Uterus (tissue), 4 donors: Measurements from ENCODE around the gene MCTP1. TPM values are rescaled to one million over a fixed set of nuclear protein-coding genes. Genes with fewer than 3 reads are reported as not detected.

Experiments
- DNase-seq, 2 donors: peaks; one replicate each; pipeline ENCODE4 v3.0.0-alpha.2; 2019 to 2020
- H3K27ac ChIP-seq, 2 donors: fragments of 200-600 bp; sonication (generic); 1 replicate in 1 of 2; 2 replicates in 1 of 2; pipeline ENCODE4 v1.5.1; 2016 to 2018
- H3K27me3 ChIP-seq, 2 donors: fragments of 200-600 bp; sonication (generic); one replicate each; pipeline ENCODE4 v1.5.1; 2018 to 2019; ENCODE audit warnings: control low read depth in 1 of 2
- H3K36me3 ChIP-seq, 2 donors: fragments of 200-600 bp; sonication (generic); one replicate each; pipeline ENCODE4 v1.5.1; 2019; ENCODE audit warnings: control low read depth in 1 of 2
- H3K4me1 ChIP-seq, 2 donors: fragments of 200-600 bp; sonication (generic); one replicate each; pipeline ENCODE4 v1.5.1; 2018 to 2019; ENCODE audit warnings: control low read depth in 1 of 2
- H3K4me3 ChIP-seq, 2 donors: fragments of 200-600 bp; sonication (generic); 1 replicate in 1 of 2; 2 replicates in 1 of 2; pipeline ENCODE4 v1.5.1; 2018 to 2019; ENCODE audit warnings: mild to moderate bottlenecking in 1 of 2
- H3K9me3 ChIP-seq, 2 donors: fragments of 200-600 bp; sonication (generic); one replicate each; pipeline ENCODE4 v1.5.1; 2019; ENCODE audit warnings: control low read depth in 1 of 2
- POLR2A ChIP-seq, 2 donors: fragments of 450-650 bp; IDR thresholded peaks; one replicate each; pipeline ENCODE4 v1.6.1; 2016; ENCODE audit warnings: antibody characterized with exemption in 2 of 2, mild to moderate bottlenecking in 1 of 2, moderate library complexity in 1 of 2
- intact Hi-C: fragments of 100-400 bp; cut with DNase I; formaldehyde crosslinking; loops from one replicate; pipeline ENCODE4 v1.15.1; 2023; ENCODE audit warnings: low total_unique reads
- total RNA-seq, 4 donors: library from RNA; depleted of rRNA in 3 of 4; stranded (reverse); fragments of >200 nt in 3 of 4; gene quantifications; one replicate each; pipeline versions ENCODE4 v1.1.0 to v1.2.4, GENCODE V29; 2014 to 2023
- TF ChIP-seq, protein P1 (sequence below), 4 experiments: fragments of 200-600 bp in 2 of 4; fragments of 450-650 bp in 2 of 4; sonication (generic) in 2 of 4; IDR thresholded peaks; one replicate each; pipeline ENCODE4 v1.5.1; 2016 to 2019; ENCODE audit warnings: antibody characterized with exemption in 4 of 4, mild to moderate bottlenecking in 2 of 4, moderate library complexity in 1 of 4
- donor health status: DM: yes; HTN: yes; CAD: no.

MCTP1 gene
- total RNA-seq, 4 donors from 2014 or later, result 25.3 to 114 (median 27.6) TPM

DNA sequence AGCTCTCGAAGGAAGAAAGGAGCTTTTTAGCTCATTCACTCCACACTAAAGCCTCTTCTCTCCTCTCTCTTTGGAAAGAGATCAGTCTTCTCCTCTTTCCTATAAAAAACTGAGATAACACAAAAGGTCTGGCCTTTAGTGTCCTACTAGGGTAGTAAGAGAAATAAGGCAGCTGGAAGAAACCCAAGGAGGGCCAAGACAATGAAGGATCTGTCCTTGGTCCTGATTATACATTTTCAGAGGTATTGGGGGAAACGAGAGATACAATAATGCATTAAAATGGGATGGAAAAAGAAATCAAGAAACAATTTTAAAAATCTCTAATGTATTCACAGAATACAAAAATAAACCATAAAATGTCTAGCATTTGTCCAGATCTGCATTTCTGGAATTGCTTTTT lies 482.4 kb downstream of the MCTP1 start:
- Histone ChIP-seq H3K9me3 (no peaks in the 10 kb centered on the region), H3K4me1 (no peaks in the 10 kb centered on the region), H3K4me3 (no peak overlapping the region), H3K27me3 (no peaks in the 10 kb centered on the region), H3K36me3 (no peaks in the 10 kb centered on the region), H3K27ac (no peak overlapping the region)
- intact Hi-C loops, result no loop called here
- DNase-seq, result no peak
- no peak for TF ChIP-seq POLR2A (IDR thresholded peaks at IDR 0.05)
- TF ChIP-seq, protein P1, sequence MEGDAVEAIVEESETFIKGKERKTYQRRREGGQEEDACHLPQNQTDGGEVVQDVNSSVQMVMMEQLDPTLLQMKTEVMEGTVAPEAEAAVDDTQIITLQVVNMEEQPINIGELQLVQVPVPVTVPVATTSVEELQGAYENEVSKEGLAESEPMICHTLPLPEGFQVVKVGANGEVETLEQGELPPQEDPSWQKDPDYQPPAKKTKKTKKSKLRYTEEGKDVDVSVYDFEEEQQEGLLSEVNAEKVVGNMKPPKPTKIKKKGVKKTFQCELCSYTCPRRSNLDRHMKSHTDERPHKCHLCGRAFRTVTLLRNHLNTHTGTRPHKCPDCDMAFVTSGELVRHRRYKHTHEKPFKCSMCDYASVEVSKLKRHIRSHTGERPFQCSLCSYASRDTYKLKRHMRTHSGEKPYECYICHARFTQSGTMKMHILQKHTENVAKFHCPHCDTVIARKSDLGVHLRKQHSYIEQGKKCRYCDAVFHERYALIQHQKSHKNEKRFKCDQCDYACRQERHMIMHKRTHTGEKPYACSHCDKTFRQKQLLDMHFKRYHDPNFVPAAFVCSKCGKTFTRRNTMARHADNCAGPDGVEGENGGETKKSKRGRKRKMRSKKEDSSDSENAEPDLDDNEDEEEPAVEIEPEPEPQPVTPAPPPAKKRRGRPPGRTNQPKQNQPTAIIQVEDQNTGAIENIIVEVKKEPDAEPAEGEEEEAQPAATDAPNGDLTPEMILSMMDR (IDR thresholded peaks at IDR 0.05), result no peak

DNA sequence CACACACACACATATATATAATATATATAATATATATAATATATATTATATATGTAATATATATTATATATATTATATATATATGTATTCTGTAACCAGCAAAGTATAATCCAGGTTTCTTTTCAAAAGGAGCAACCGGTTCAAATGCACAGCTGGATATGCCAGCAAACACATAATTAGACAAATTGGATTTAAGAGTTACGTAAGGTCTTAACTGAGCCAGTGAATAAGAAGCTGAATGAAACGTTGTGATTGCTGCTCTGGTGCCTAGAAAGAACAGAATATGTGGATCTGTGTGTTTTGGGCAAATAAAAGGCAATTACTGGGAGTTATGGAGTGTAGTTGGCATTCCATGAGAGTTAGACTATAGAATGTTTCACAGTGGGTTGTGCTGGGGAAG lies 488.3 kb downstream of the MCTP1 start:
- Histone ChIP-seq H3K4me3 (no peak overlapping the region), H3K36me3 (no peaks in the 10 kb centered on the region), H3K27me3 (no peaks in the 10 kb centered on the region), H3K4me1 (no peaks in the 10 kb centered on the region), H3K9me3 (no peaks in the 10 kb centered on the region), H3K27ac (no peak overlapping the region)
- DNase-seq, result no peak
- intact Hi-C loops, result no loop called here
- TF ChIP-seq, protein P1 (IDR thresholded peaks at IDR 0.05), result no peak
- no peak for TF ChIP-seq POLR2A (IDR thresholded peaks at IDR 0.05)

DNA sequence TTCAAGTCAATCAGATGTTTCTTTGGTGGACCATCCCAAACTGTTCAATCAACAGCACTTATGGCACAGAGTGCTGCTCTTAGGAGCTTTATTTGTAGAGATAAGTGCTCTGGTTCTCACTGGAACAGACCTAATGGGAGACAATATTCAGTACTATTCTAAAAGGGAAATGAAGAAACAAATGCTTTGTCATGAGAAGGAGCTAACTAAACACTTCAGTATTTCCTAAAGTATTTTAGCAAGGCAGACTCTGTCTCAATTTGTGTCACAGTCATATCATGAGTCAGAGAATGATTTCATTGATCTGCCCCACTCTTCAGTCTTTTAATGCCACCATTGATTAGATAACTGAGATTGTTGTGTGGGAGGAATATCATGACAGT lies 491.1 kb downstream of the MCTP1 start:
- Histone ChIP-seq H3K27ac (no peak overlapping the region), H3K4me1 (no peaks in the 10 kb centered on the region), H3K9me3 (no peaks in the 10 kb centered on the region), H3K27me3 (no peaks in the 10 kb centered on the region), H3K36me3 (no peaks in the 10 kb centered on the region), H3K4me3 (no peak overlapping the region)
- intact Hi-C loops, result no loop called here
- DNase-seq, result no peak
- TF ChIP-seq, protein P1 (IDR thresholded peaks at IDR 0.05), result no peak
- no peak for TF ChIP-seq POLR2A (IDR thresholded peaks at IDR 0.05)

DNA sequence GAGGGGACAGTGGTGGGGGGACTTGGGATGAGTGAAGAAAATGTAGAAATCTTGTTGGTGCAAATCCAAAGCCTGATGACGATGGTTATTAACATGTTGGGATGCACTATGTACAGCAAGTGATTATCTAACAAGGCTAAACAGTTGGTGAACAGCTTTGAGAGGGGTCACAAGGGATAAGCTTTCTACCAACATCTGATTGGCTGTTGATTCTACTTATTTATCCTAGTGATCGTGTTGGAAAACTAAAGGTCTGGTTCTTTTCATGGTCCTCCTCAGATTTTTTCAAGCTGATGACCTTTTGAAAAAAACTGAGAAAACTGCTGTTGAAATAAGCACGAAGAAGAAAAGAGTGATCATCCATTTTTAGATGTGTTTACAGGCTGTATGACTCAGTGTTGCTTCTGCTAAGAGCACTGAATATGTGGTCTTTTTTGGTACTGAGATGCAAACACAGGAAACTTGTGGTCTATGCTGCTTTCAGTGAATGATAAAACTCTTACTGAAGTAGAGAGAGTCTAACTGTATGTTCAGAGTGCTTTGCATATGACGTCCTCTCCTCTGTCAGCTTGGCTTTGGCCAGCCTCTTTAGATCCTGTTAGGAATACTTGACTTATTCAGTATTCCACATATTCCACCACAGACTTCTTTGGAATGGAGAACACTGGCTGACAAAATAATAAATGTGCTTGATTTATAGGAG lies 491.6 kb downstream of the MCTP1 start:
- Histone ChIP-seq H3K27ac (no peak overlapping the region), H3K9me3 (no peaks in the 10 kb centered on the region), H3K36me3 (no peaks in the 10 kb centered on the region), H3K4me3 (no peak overlapping the region), H3K27me3 (no peaks in the 10 kb centered on the region), H3K4me1 (no peaks in the 10 kb centered on the region)
- TF ChIP-seq POLR2A (IDR thresholded peaks at IDR 0.05), result no peak
- TF ChIP-seq, protein P1 (IDR thresholded peaks at IDR 0.05), result no peak
- intact Hi-C loops, result no loop called here
- DNase-seq, result no peak

DNA sequence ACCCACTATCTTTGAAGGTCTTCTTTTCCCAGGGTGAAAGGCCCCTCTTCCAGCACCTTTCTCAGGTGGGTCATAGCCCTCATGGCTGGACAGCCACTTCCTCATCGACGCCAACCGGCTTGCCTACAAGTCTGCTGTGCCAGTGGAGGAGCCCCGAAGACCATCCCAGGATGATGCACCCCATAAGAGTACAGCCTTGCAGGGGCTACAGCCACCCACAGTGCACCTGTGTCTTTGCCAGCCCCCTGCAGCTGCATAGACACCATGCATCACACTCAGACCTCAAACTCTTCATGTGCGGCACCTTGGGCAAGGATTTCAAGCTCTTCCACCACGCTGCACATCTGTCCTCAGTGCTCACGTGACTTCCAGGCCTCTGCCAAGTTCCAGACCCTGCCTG lies 493.1 kb downstream of the MCTP1 start:
- Histone ChIP-seq H3K27me3 (no peaks in the 10 kb centered on the region), H3K36me3 (no peaks in the 10 kb centered on the region), H3K4me3 (no peak overlapping the region), H3K27ac (no peak overlapping the region), H3K4me1 (no peaks in the 10 kb centered on the region), H3K9me3 (no peaks in the 10 kb centered on the region)
- intact Hi-C loops, result no loop called here
- no peak for TF ChIP-seq POLR2A (IDR thresholded peaks at IDR 0.05)
- TF ChIP-seq, protein P1 (IDR thresholded peaks at IDR 0.05), result no peak
- DNase-seq, result no peak
